RWPE1 (cell line): Measurements from ENCODE around the gene NHERF1.

ENCODE experiments used
- CTCF ChIA-PET: fragments of 350-600 bp; sonication (Branson Sonifier 250); formaldehyde crosslinking; extraction: SDS; loops from one replicate; lab custom pipeline; 2021; lab: Yijun Ruan, JAX
- POLR2A ChIA-PET: fragments of 400-600 bp; formaldehyde crosslinking; extraction: SDS; loops from one replicate; lab custom pipeline; 2020; ENCODE audit warnings: antibody characterized with exemption; ENCODE audit not compliant: low non-redundant PET; lab: Yijun Ruan, JAX
- DNase-seq: peaks from one replicate; pipeline ENCODE4 v3.0.0; 2012; ENCODE audit warnings: low spot score
- H3K27ac ChIP-seq: fragments of 450-650 bp; 2 replicates; pipeline ENCODE4 v1.5.1; 2017
- TF ChIP-seq, protein P1 (sequence below): fragments of 450-650 bp; conservative IDR thresholded peaks from 2 replicates; pipeline ENCODE4 v1.5.1; 2017; ENCODE audit warnings: low read depth, mild to moderate bottlenecking

NHERF1 gene

DNA sequence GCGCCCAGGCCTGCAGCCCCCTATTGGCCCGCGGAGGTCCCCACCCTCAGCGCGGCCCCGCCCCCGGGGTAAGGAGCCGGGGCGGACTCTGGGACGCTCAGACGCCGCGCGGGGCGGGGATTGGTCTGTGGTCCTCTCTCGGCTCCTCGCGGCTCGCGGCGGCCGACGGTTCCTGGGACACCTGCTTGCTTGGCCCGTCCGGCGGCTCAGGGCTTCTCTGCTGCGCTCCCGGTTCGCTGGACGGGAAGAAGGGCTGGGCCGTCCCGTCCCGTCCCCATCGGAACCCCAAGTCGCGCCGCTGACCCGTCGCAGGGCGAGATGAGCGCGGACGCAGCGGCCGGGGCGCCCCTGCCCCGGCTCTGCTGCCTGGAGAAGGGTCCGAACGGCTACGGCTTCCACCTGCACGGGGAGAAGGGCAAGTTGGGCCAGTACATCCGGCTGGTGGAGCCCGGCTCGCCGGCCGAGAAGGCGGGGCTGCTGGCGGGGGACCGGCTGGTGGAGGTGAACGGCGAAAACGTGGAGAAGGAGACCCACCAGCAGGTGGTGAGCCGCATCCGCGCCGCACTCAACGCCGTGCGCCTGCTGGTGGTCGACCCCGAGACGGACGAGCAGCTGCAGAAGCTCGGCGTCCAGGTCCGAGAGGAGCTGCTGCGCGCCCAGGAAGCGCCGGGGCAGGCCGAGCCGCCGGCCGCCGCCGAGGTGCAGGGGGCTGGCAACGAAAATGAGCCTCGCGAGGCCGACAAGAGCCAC is at the start of gene NHERF1:
Gene NHERF1 (plus strand): TSS at position 100 of the 750 bp plus-strand sequence. CDS start 219 bp downstream, at position 319.
- peak within 1 kb of the TSS; percentile 81 for H3K27ac ChIP-seq
- ChIA-PET POLR2A (interaction anchor here (1.2 to 2.1 kb wide), 5 partner anchors 9 to 28 kb away, joined by 3 to 8 read pairs (median 6); partner anchors contain the start of gene NAT9), CTCF (interaction anchor here (0.7 to 2.2 kb wide), 4 partner anchors 11 to 43 kb away, joined by 4 to 23 read pairs (median 12); partner anchors contain the start of gene NAT9)
- TF ChIP-seq, protein P1, sequence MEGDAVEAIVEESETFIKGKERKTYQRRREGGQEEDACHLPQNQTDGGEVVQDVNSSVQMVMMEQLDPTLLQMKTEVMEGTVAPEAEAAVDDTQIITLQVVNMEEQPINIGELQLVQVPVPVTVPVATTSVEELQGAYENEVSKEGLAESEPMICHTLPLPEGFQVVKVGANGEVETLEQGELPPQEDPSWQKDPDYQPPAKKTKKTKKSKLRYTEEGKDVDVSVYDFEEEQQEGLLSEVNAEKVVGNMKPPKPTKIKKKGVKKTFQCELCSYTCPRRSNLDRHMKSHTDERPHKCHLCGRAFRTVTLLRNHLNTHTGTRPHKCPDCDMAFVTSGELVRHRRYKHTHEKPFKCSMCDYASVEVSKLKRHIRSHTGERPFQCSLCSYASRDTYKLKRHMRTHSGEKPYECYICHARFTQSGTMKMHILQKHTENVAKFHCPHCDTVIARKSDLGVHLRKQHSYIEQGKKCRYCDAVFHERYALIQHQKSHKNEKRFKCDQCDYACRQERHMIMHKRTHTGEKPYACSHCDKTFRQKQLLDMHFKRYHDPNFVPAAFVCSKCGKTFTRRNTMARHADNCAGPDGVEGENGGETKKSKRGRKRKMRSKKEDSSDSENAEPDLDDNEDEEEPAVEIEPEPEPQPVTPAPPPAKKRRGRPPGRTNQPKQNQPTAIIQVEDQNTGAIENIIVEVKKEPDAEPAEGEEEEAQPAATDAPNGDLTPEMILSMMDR: 0 out of 2 replicates have a peak, but pooled peaks have one; percentile 0
- DNase-seq: peak; percentile 96

- TF ChIP-seq, protein P1: no peak
- no peak for DNase-seq
- CTCF ChIA-PET: no interaction called here
- no peak overlapping the region for H3K27ac ChIP-seq
- POLR2A ChIA-PET: no interaction called here
Measured at GRCh38 chr17:74699236-74699635, 49.2 kb upstream of the NHERF1 start.

GRCh38 chr17:74702116-74702871 is 46.1 kb upstream of the NHERF1 start:
- ChIA-PET POLR2A (no interaction called here), CTCF (interaction anchor here (0.6 to 1.2 kb wide), 2 partner anchors 13 to 38 kb away, joined by 3 to 6 read pairs; no protein-coding TSS in a partner anchor)

DNA sequence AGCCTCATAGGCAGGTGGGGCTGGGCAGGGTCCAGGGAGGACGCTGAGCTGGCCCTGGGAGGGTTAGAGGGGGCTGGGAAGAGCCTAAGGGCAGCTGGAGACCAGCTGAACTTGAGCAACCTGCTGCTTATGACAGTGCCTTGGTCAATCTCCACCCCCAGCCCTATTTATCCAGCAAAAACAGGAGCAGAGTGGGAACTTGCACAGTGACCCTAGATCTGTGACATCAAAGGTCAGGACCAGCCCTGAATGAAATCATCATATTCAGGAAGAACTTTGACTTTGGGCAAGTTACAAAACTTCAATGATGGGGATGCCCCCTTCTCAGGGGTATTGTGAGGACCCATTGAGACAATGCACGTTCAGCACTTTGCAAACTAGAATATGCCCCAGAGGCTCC is 45.1 kb upstream of the NHERF1 start:
- DNase-seq: no peak
- ChIA-PET POLR2A (no interaction called here), CTCF (no interaction called here)

More at GRCh38 chr17:74702116-74702871, 46.1 kb upstream of the NHERF1 start:
- no peak overlapping the region for H3K27ac ChIP-seq
- TF ChIP-seq, protein P1: no peak
- DNase-seq: no peak

DNA sequence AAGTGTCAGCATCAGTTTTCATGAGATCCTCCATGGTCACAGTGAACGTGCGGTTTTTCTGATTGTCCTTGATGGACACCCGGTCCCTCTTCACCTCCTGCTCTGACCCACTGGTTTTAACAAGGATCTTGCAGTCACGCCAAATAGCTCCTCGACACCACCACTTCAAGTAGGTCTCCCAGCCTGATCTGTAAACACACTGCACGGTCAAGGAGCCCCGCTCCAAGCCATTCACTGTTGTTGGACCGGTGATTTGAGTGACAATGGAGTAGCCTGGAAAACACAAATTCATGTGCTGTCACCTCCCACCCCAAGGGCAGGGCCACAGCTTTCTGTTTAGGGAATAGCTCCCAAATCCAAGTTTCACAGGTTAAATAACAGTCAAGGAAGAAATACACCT is 43.9 kb upstream of the NHERF1 start:
- ChIA-PET POLR2A (no interaction called here), CTCF (interaction anchor here (0.6 kb wide), 1 partner anchor 9 kb away, joined by 3 read pairs; no protein-coding TSS in a partner anchor)
- no peak for DNase-seq
- TF ChIP-seq, protein P1: no peak
- H3K27ac ChIP-seq: no peak overlapping the region

More for the DNA sequence above, 45.1 kb upstream of the NHERF1 start:
- no peak overlapping the region for H3K27ac ChIP-seq
- TF ChIP-seq, protein P1: no peak

DNA sequence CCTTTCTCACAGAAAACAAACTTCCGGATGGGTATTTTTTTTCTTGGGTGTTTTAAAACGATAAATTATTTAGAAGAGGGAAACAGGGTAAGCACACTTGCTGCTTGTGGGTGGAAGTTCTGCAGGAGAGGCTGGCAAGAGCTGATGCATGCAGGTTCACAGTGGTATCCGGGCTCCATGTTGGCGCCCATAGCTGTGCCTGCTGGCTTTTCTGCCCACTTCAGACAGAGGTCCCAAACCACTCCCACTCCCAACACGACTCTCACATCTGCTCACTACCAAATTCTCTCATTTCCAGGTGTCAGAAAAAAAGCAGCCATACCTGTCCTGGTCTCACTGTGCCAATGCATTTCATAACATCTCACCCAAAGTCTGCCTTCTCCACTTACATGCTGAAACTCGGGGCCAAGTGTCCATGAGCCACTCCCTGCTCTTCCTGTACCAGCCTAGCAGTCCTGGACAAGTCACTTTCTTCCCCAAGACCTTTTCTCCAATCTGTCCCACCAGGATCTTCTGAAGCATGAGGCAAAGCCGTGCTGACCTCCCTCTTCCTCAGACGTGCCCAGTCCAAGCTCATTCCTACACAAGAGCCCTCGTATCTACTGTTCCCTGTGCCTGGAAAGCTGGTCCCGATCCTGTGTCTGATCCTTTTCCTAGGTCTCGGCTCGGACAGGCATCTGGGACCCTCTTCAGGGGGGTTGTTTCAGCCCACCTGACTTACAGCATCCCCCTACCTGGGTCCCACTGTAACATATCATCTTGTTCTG is 37.2 kb upstream of the NHERF1 start:
- CTCF ChIA-PET: interaction anchor here (0.7 kb wide), 1 partner anchor 80 kb away, joined by 4 read pairs; no protein-coding TSS in a partner anchor
- TF ChIP-seq, protein P1: no peak
- H3K27ac ChIP-seq: no peak overlapping the region
- DNase-seq: no peak
- POLR2A ChIA-PET: no interaction called here
